GM08714 (cell line): Measurements from ENCODE around the gene KCNQ1.

Experiments
- H3K4me3 ChIP-seq: fragments of 200-500 bp; sonication (Bioruptor generic); 2 replicates; pipeline ENCODE4 v1.5.1; 2014; ENCODE audit warnings: mild to moderate bottlenecking, low read length, inconsistent platforms
- ZNF274 ChIP-seq: IDR thresholded peaks from 2 replicates; pipeline ENCODE4 v1.6.1; 2012; ENCODE audit warnings: mild to moderate bottlenecking, low read depth, low read length

The KCNQ1 gene

DNA sequence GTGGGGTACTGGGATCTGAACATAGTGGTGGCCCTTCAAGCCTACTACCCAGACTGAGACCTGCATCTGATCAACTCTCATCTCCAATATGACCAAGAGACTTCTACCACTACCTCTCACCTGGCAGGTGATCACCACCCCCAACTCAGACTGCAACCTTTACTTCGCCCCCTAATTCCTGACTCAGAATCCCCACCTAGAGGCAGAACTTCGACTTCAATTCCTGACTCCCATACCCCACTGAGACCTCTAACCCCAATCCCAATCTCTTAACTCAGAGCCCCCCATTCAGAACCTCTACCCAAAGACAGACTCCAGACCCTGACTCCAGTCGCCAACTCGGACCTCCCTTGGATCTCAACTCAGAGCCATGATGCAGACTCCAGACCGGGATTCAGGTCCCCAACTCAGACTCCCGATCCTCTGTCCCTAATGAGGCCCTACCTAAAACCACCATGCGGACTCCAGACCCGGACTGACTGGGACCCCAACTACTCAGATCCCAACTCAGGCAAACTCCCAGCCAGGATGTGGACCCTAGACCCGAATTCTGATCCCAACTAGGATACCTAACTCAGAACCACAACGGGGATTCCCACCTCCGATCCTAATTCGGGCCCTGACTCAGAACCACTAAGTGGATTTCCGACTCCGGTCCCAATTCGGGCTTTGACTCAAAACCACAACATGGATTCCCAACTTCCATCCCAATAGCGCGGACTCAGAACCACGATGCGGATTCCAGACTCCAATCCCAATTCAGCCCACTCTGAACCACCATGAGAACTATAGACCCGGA lies 253.8 kb downstream of the KCNQ1 start:
- no peak for TF ChIP-seq ZNF274
- H3K4me3 ChIP-seq, result peak overlapping the region; percentile 51

DNA sequence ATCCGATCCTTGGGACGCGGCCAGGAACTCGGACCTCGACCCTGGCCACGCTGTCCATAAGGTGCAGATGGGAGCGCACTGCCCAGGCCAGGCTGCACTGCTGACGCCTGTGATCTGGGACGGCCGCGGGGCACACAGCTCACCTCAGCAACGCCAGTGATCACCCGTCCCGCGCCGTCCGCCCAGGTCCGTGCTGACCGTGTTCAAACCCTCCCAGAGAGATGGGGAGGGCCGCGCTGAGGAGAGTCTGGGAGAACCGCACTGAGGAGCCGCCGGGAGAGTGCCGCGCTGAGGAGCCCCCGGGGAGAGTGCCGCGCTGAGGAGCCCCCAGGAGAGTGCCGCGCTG lies 254.3 kb downstream of the KCNQ1 start:
- TF ChIP-seq ZNF274, result no peak
- H3K4me3 ChIP-seq, result peak overlapping the region; percentile 51

DNA sequence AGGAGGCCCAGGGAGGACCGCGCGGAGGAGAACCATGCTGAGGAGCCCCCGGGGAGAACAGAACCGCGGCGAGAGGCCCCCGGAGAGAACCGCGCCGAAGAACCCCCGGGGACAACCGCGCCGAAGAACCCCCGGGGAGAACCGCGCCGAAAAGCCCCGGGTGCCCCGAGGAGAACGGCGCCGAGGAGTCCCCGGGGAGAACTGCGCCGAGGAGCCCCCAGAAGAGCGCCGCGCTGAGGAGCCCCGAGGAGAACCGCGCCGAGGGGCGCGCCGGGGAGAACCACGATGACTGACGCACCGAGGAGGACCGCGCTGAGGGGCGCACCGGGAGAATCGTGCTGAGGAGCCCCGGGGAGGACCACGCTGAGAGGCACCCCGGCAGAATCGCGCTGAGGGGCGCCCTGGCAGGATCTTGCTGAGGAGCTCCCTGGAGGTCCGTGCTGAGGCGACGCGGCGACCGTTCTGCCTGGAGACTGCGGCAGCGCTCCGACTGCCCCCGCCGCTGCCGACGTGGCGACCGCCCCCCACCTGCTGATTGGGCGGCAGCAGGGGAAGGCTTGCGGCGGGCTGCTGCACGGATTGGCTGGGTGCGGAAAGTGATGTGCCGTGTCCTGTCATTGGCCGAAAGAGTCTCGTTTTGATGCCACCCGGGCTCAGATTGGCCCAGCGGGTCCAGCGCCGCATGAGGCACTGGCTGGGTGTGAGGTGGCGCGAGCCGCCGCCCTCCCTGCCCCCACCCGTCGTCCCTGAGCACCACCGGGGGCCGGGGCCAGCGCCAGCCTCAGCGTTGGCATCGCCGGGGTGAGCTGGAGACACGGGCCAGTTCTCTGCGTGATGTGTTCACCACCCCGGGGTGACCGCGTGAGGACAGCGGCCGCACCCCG lies 255.0 kb downstream of the KCNQ1 start, which contains the start of gene KCNQ1OT1:
Gene KCNQ1OT1, minus strand, starts transcription at position 464 of the 884 bp plus-strand sequence.
- H3K4me3 ChIP-seq, result peak within 1 kb of the TSS; percentile 53
- no peak for TF ChIP-seq ZNF274

DNA sequence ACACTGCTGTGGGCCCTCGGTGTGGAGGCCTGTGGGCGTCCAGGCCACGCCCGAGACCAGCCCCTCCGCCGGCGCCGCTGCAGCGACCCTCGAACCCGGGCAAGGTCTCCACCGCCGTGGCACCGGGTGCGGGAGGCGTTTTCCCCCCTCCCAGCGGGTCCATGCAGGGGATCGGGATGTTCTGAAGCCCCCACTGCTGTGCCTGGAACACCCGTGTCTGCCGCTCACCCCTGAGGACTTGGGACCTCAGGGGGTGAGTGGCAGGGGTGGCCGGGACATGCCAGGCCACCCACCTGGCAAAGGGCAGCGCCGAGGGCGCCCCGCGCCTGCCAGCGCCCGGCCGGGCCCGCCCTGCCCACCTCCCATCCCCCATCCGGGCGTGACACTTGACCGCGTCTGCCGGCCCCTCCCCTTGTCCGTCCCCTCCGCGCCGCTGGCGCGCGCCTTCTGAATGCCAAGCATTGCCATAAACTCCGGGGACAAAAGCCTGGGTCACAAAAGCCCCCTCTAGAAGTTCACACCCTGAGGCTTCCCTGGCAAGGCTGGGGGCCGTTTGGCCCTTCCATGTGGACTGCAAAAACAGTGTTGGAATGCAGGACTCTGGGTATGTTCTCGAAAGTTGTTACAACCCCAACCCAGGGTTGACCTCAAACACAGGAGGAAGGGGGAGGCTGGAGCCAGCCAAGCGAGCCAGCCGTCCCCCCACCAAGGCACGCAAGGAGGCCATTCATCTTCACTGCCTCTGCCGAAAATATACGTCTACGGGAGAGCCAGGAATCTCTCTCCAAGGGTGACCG lies 255.8 kb downstream of the KCNQ1 start:
- TF ChIP-seq ZNF274, result no peak
- peak overlapping the region; percentile 53; the same call in 1 of the 2 replicates for H3K4me3 ChIP-seq

DNA sequence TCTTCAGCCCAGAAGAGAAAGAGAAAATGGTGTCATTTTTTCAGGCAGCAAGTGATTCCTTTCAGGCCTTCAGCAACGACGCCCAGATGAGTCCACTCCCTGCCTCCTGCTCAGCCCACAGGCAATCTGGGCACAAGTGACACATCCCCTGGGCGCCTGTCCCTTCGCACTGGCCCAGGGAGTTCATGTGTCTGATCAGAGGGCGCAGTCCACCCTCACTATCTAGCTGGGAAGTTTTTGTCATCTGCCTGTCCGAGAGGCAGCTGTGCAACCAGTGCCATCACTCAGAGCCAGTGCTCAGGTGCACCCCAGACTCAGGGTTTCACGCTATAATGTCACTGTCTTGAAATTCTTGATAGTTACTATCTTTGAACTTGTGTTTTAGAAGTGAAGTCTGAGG lies 256.4 kb downstream of the KCNQ1 start:
- no peak for TF ChIP-seq ZNF274
- no peak overlapping the region; the same call in 1 of the 2 replicates for H3K4me3 ChIP-seq

DNA sequence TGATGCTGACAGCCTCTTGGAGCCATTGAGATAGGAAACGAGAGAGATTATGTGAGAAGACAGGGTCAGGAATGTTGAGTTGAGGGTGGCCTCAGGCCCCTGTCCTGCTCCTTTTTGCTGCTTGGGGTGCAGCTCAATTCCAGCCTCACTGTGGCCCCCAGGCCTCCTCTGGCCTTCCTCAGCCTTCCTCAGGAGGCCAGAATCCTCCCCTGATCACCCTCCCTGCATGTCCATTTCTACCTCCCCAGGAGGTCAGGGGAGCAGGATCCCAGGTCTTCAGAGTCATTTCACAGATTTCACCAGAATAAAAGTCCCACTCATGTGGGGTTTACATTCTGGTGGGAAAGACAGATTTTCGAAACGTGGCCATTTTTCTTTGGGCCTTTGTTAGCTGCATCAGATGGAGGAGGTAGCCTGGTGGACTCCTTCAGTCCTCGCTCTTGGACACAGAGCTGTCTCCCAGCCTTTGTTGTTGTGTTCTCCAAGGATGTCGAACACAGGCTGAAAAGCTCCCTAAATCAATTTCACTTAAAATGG lies 257.2 kb downstream of the KCNQ1 start:
- TF ChIP-seq ZNF274, result no peak
- H3K4me3 ChIP-seq, result no peak overlapping the region

DNA sequence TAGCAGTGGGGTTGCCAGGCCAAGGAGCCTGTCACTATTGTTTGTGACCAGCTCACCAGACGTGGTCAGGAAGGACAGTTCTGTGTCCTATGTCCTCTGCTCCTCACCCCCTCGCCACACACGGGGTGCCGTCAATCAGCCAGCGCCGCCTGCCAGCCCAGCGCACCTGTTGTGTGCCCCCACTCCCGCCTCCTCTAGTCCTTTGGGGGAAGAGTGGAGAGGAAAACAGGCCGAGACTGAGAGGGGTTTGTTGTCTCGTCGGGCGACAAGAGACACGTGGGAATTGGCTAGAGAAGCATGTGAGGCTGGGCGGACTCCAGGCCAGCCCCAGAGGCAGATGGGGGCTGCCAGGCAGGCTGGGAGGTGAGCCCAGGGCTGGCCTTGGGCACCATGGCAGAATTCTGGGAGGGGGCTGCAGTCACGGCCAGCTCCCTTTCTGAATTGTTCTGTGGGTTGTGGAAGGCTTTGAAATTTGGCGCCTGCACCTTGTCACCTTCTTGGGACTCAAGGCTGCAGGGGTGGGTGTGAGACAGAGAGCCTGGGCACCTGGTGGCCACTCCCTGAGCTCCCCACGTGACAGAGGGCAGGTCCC lies 258.1 kb downstream of the KCNQ1 start:
- H3K4me3 ChIP-seq, result no peak overlapping the region
- TF ChIP-seq ZNF274, result no peak

DNA sequence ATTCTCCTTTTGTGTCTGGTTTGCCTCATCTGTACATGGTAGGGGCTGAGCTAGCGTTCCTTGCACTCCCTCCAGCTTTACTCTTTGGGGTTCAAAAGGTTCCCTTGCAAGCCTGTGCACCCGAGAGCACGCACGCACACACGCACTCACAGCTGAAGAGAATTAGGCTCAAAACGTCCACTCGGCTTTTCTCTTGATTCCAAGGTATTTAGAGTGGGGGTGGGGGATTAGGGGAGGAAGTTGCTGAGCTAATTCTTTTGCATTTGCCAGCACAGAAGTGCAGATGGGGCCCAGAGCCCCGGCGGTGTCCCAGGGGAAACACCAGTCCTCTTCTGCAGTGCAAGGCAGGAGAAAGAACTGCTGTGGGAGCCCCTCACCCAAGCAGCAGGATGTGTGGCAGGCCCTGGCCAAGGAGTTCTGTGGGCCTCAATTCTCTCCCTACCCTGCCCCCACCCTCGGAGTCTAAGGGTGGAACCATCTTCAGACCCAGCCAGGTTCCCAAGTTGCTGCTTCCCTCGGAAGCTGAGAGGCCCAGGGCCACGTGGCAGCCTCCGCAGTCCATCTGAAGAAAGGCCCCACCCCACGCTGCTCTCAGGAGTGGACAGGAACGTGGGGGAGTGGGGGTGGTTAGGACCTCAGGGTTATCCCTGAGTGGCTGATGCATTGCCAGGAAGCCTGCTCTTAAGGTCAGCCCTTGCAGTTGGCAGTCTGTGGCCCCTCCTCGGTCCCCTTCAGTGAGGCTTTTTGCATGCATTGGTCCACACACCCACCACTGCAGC lies 258.7 kb downstream of the KCNQ1 start:
- no peak for TF ChIP-seq ZNF274
- no peak overlapping the region for H3K4me3 ChIP-seq

DNA sequence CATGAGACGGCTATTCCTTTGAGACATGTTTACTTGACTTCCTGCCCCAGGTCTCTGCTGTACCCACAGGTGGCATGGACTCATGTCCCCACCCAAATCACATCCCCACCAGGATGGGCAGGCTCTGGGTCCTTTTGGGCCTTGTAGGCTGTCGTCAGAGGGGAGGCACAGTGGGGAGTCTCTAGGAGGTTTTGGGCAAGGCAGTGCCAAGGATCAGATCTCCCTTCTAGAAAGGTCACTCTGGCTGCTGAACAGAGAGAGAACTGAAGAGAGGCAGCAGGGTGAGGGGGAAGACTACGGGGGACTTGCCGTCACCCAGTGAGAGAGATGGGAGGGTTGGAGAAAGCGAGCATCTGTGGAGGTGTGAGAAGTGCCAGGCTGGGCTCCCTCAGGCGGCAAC lies 259.5 kb downstream of the KCNQ1 start:
- no peak overlapping the region for H3K4me3 ChIP-seq
- no peak for TF ChIP-seq ZNF274

DNA sequence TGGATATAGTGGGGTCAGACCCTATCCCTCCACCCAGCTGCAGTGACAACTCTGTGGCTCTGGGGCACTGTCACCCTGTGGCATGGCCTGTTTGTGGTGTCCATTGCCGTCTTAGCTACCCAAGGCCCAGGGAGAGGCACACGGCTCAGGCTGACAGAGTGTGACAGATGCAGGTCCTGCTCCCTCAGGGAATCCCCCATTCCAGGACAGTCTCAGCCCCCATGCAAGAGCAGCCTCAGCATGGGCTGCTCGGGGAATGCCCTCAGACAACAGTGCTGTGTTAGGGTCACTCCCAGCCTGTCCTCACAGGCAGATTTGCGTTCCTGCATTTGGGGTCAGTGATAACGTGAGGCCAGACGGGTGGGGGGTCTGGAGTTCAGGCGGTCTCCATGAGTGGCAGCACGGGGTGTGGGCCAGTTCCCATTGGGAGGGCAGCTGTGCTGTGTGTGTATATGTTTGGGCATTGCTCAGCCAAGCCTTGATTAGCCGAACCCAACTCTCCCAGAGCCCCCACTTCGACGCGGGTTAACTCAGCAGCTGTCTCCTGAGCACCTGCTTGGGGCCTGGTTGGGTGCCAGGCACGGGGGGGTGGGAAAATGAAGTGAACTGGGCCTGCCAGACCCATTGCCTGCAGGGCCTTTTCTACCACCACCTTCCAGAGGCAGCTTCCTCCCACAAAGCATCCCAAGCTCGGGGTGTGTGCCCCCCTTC lies 260.2 kb downstream of the KCNQ1 start:
- no peak overlapping the region for H3K4me3 ChIP-seq
- TF ChIP-seq ZNF274, result no peak

DNA sequence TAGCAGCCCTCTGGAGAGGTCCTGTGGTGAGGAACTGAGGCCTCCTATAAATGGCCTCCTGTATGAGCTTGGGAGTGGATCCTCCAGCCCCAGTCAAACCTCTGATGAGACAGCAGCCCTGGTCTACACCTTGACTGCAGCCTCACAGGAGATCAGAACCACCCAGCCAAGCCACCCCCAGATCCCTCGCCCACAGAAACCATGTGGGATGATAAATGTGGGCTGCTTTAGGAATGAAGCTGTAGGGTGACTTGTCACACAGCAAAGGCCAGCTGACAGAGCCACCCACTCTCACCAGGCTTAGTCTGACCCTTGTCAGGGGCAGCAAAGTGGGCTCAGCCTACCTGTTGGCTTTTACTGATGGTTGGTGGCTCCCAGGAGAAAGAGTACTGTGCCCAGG lies 261.5 kb downstream of the KCNQ1 start:
- no peak for TF ChIP-seq ZNF274
- H3K4me3 ChIP-seq, result no peak overlapping the region

DNA sequence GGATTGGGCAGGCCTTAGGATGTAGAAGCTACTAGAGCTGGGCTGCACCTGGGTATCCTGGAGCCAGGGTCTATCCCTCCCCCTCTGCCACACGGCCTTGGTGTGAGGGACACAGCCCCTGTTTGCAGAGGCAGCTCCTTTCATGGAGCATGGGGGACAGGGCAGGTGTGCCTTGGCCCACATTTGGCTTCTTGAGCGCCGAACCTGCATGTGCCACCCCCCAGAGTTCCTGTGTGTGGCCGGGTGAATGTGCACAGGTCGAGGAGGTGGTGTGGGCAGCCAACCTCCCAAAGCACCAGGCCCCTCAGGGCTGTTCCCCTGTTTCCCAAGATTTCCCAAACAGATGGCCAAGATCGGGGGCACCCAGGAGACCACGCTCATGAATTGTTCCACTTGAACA lies 262.9 kb downstream of the KCNQ1 start:
- H3K4me3 ChIP-seq, result no peak overlapping the region
- TF ChIP-seq ZNF274, result no peak

DNA sequence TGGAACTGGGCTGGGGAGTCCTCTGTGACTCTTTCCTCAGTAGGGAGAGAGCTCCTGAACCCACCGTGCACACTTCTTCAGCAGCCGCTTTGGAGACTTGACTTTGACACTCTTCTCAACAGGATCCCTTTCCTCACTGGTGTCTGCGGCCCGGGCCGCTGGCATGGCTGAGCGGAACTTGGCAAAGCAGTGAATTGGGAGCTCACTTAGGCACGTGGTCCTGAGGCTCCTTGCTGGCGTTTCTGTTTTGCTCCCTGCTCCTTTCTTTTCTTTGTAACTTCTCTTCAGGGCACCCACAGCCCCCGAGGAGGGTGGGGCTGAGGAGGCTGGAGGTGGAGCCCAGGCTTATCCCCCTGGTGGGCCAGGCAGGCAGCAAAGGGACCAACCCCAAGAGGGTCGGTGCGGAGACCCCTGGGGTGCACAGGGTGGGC lies 263.4 kb downstream of the KCNQ1 start:
- no peak overlapping the region for H3K4me3 ChIP-seq
- TF ChIP-seq ZNF274, result no peak
